Fibroblast of the aortic adventitia (primary cell): Measurements from ENCODE around the gene CORIN. TPM values are rescaled to one million over a fixed set of nuclear protein-coding genes. Genes with fewer than 3 reads are reported as not detected.

Source experiments
- DNase-seq: peaks from one replicate; pipeline ENCODE4 v3.0.0-alpha.2; 2010; ENCODE audit warnings: low read depth
- H3K4me3 ChIP-seq: 2 replicates; pipeline ENCODE4 v1.5.1; 2011; ENCODE audit warnings: low read depth, mild to moderate bottlenecking, control low read depth, low read length, moderate library complexity
- CTCF ChIP-seq: IDR thresholded peaks from 2 replicates; pipeline ENCODE4 v1.5.1; 2011; ENCODE audit warnings: mild to moderate bottlenecking, low read length, control low read depth, inconsistent platforms; ENCODE audit not compliant: insufficient read depth
- total RNA-seq: library from RNA; depleted of rRNA; stranded (reverse); fragments of >200 nt; gene quantifications from 2 replicates; pipeline ENCODE4 v1.2.3, GENCODE V29; 2012; ENCODE audit warnings: low replicate concordance

Gene CORIN
- total RNA-seq, 1 donor = under 0.01 TPM

- no peak for TF ChIP-seq CTCF
- no peak overlapping the region for H3K4me3 ChIP-seq
- DNase-seq = peak; percentile 4
Observed at GRCh38 chr4:47612116-47613023, 225.5 kb downstream of the CORIN start.

- TF ChIP-seq CTCF = no peak
- no peak for DNase-seq
- H3K4me3 ChIP-seq = no peak overlapping the region
Observed at GRCh38 chr4:47606482-47606881, 231.4 kb downstream of the CORIN start.

- TF ChIP-seq CTCF = no peak
- H3K4me3 ChIP-seq = no peak overlapping the region
- DNase-seq = no peak
Observed at GRCh38 chr4:47598896-47599295, 239.0 kb downstream of the CORIN start.

GRCh38 chr4:47598320-47598719, 239.5 kb downstream of the CORIN start:
- no peak for TF ChIP-seq CTCF
- H3K4me3 ChIP-seq = no peak overlapping the region
- no peak for DNase-seq

GRCh38 chr4:47597696-47598095, 240.2 kb downstream of the CORIN start:
- no peak for TF ChIP-seq CTCF
- H3K4me3 ChIP-seq = no peak overlapping the region
- no peak for DNase-seq

- TF ChIP-seq CTCF = no peak
- no peak overlapping the region for H3K4me3 ChIP-seq
- no peak for DNase-seq
Observed at GRCh38 chr4:47590325-47590724, 247.5 kb downstream of the CORIN start.
